NCI-H1694 (cell line): ENCODE data around the gene SHOC1.
"Not testable (repeated sequence)": the region's sequence is repeated elsewhere in the genome, so short reads cannot be mapped to it uniquely, and the experiment has no call there.

Source experiments
- DNase-seq: peaks from one replicate; lab custom pipeline; 2025; lab: John Stamatoyannopoulos, UW

Gene SHOC1

GRCh38 chr9:111805262-111805661 lies 10.5 kb upstream of the SHOC1 start:
- no peak for DNase-seq

- no peak for DNase-seq
Observed at GRCh38 chr9:111804636-111805035, 9.9 kb upstream of the SHOC1 start.

GRCh38 chr9:111803924-111804323 lies 9.2 kb upstream of the SHOC1 start:
- DNase-seq: no peak

- DNase-seq: no peak
Observed at GRCh38 chr9:111799915-111800526, 5.3 kb upstream of the SHOC1 start.

GRCh38 chr9:111799506-111799905 lies 4.8 kb upstream of the SHOC1 start:
- DNase-seq: no peak

- no peak for DNase-seq
Observed at GRCh38 chr9:111798786-111799185, 4.0 kb upstream of the SHOC1 start.

GRCh38 chr9:111795557-111795839 lies 761 bp upstream of the SHOC1 start:
- DNase-seq: no peak

- not testable (repeated sequence) for DNase-seq
Observed at GRCh38 chr9:111791821-111792220, 2.9 kb downstream of the SHOC1 start.

GRCh38 chr9:111789881-111790280 lies 4.9 kb downstream of the SHOC1 start:
- DNase-seq: no peak

GRCh38 chr9:111783857-111784256 lies 10.9 kb downstream of the SHOC1 start:
- no peak for DNase-seq

- no peak for DNase-seq
Observed at GRCh38 chr9:111783424-111783823, 11.3 kb downstream of the SHOC1 start.

- DNase-seq: no peak
Observed at GRCh38 chr9:111766066-111766465, 28.7 kb downstream of the SHOC1 start.

- no peak for DNase-seq
Observed at GRCh38 chr9:111762556-111762955, 32.2 kb downstream of the SHOC1 start.

GRCh38 chr9:111759762-111760639 lies 34.7 kb downstream of the SHOC1 start:
- DNase-seq: peak; percentile 41

GRCh38 chr9:111754800-111755199 lies 39.9 kb downstream of the SHOC1 start:
- DNase-seq: no peak

GRCh38 chr9:111752455-111752854 lies 42.3 kb downstream of the SHOC1 start:
- no peak for DNase-seq
